AG09309 (cell line): ENCODE data around the gene FBXW4.

Experiments
- DNase-seq: peaks from one replicate; pipeline ENCODE4 v3.0.0-alpha.2; 2010; ENCODE audit warnings: low read depth
- H3K4me3 ChIP-seq: 2 replicates; pipeline ENCODE4 v1.5.1; 2011; ENCODE audit warnings: mild to moderate bottlenecking, low read depth, low read length, moderate library complexity; ENCODE audit not compliant: control insufficient read depth
- CTCF ChIP-seq: IDR thresholded peaks from 2 replicates; pipeline ENCODE4 v1.5.1; 2011; ENCODE audit warnings: mild to moderate bottlenecking, low read depth, low read length, inconsistent platforms; ENCODE audit not compliant: insufficient read depth, control insufficient read depth; ENCODE audit errors: missing control alignments

Gene FBXW4

GRCh38 chr10:101690461-101690860 is 4.5 kb downstream of the FBXW4 start:
- TF ChIP-seq CTCF: no peak
- H3K4me3 ChIP-seq: no peak overlapping the region
- no peak for DNase-seq

GRCh38 chr10:101687071-101687658 is 7.8 kb downstream of the FBXW4 start:
- no peak for DNase-seq
- no peak overlapping the region for H3K4me3 ChIP-seq
- no peak for TF ChIP-seq CTCF

- TF ChIP-seq CTCF: no peak
- DNase-seq: no peak
Measured at GRCh38 chr10:101686133-101686925, 8.6 kb downstream of the FBXW4 start.

GRCh38 chr10:101684782-101685181 is 10.2 kb downstream of the FBXW4 start:
- no peak for TF ChIP-seq CTCF
- no peak overlapping the region for H3K4me3 ChIP-seq
- no peak for DNase-seq

More at GRCh38 chr10:101686133-101686925, 8.6 kb downstream of the FBXW4 start:
- H3K4me3 ChIP-seq: no peak overlapping the region

- no peak overlapping the region for H3K4me3 ChIP-seq
- TF ChIP-seq CTCF: no peak
- DNase-seq: no peak
Measured at GRCh38 chr10:101683276-101683675, 11.7 kb downstream of the FBXW4 start.

GRCh38 chr10:101682172-101682825 is 12.7 kb downstream of the FBXW4 start:
- no peak for DNase-seq
- H3K4me3 ChIP-seq: no peak overlapping the region
- TF ChIP-seq CTCF: no peak
